Kidney (tissue), 14 donors: ENCODE data around the gene NT5DC3. TPM values are rescaled to one million over a fixed set of nuclear protein-coding genes. Genes with fewer than 3 reads are reported as not detected.

ENCODE experiments used
- DNase-seq, 5 donors: peaks; one replicate each; pipeline ENCODE4 v3.0.0-alpha.2; 2013 to 2020
- FAIRE-seq: peaks from 2 replicates; lab custom pipeline; 2012; peaks lifted over from hg19 to GRCh38; lab: Jason Lieb, UNC
- H3K27ac ChIP-seq, 2 donors: one replicate each; pipeline ENCODE4 v1.7.0; 2013; ENCODE audit warnings: low read depth in 2 of 2, low read length in 2 of 2, inconsistent platforms in 1 of 2
- H3K27me3 ChIP-seq: one replicate; pipeline ENCODE4 v1.7.1; 2013; ENCODE audit warnings: low read length, inconsistent platforms; ENCODE audit not compliant: control insufficient read depth, insufficient read depth
- H3K36me3 ChIP-seq, 3 donors: one replicate each; pipeline versions ENCODE4 v1.7.0 to v1.7.1; 2013; ENCODE audit warnings: low read length in 3 of 3, control low read depth in 1 of 3, inconsistent platforms in 1 of 3; ENCODE audit not compliant: insufficient read depth in 3 of 3, control insufficient read depth in 2 of 3
- H3K4me1 ChIP-seq, 3 donors: one replicate each; pipeline versions ENCODE4 v1.7.0 to v1.7.1; 2013; ENCODE audit warnings: low read length in 3 of 3, inconsistent platforms in 1 of 3, low read depth in 1 of 3; ENCODE audit not compliant: control insufficient read depth in 2 of 3, insufficient read depth in 2 of 3
- H3K4me3 ChIP-seq, 3 donors: one replicate each; pipeline versions ENCODE4 v1.7.0 to v1.8.1; 2013; ENCODE audit warnings: low read length in 3 of 3, control low read depth in 1 of 3, inconsistent platforms in 1 of 3
- H3K9ac ChIP-seq, 3 donors: one replicate each; pipeline versions ENCODE4 v1.7.0 to v1.7.1; 2013; ENCODE audit warnings: low read length in 3 of 3, control low read depth in 1 of 3, inconsistent platforms in 1 of 3
- H3K9me3 ChIP-seq, 3 donors: one replicate each; pipeline versions ENCODE4 v1.7.0 to v1.7.1; 2013; ENCODE audit warnings: low read length in 3 of 3, control low read depth in 1 of 3, inconsistent platforms in 1 of 3; ENCODE audit not compliant: control insufficient read depth in 2 of 3, insufficient read depth in 1 of 3
- intact Hi-C: fragments of 100-400 bp; cut with DNase I; formaldehyde crosslinking; loops from one replicate; pipeline ENCODE4 v1.11.1; 2022
- polyA plus RNA-seq: library from polyadenylated mRNA; stranded (reverse); fragments of 350-450 nt; fragmentation: Illumina TruSeq; extraction: RNeasy Lipid Tissue Mini Kit (QIAGEN cat#74804); gene quantifications from one replicate; pipeline ENCODE4 v1.2.3, GENCODE V29; 2014; ENCODE audit warnings: low read depth, low replicate concordance; ENCODE audit not compliant: insufficient read depth
- total RNA-seq: library from RNA; stranded (reverse); fragmentation: NEBNext Ultra II Directional; extraction: Animal tissue kit (Norgen Biotek cat#: 25700); gene quantifications from one replicate; pipeline ENCODE4 v1.2.1, GENCODE V29; 2021
- TF ChIP-seq, protein P1 (sequence below): IDR thresholded peaks from 3 replicates; pipeline ENCODE4 v1.5.1; 2012; ENCODE audit warnings: mild to moderate bottlenecking, moderate library complexity, borderline replicate concordance; ENCODE audit not compliant: insufficient read depth; ENCODE audit errors: extremely low read depth
- donor health status: control.
- donor health status: control.
- donor health status: control.
- donor health status: control.
- donor health status: control.
- donor health status: DM: yes; HTN: yes; CAD: no.
- donor health status: Normal renal cell carcinoma (clear cell type).

The NT5DC3 gene
- total and polyA plus RNA-seq, 2 donors from 2014 or later, result 1.1 to 7.8 TPM

DNA sequence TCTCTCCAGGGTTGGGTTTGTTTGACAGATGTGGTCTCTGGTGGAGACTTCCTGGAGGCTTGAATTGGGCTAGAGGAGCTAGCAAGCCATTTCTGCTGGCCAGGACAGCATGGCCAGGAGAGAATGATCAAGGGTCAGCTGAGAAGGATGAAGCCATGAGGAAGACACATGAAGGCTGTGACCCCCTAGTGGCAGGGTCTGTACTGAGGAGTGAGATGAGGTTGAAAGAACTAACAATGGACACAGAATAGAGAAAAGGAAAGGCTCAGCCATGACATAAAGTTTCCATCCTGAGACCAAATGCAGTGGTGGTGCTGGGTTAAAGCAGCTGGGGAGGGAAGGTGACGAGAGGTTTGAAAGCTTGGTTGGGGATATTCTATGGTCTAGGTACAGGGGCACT lies 89.9 kb downstream of the NT5DC3 start:
- FAIRE-seq (no peak), DNase-seq (no peak)
- intact Hi-C loops, result no loop called here
- Histone ChIP-seq H3K9me3 (no peaks in the 10 kb centered on the region), H3K36me3 (no peaks in the 10 kb centered on the region), H3K4me3 (no peak overlapping the region), H3K4me1 (no peaks in the 10 kb centered on the region), H3K27ac (no peak overlapping the region), H3K9ac (no peak overlapping the region), H3K27me3 (no peaks in the 10 kb centered on the region)
- TF ChIP-seq, protein P1, sequence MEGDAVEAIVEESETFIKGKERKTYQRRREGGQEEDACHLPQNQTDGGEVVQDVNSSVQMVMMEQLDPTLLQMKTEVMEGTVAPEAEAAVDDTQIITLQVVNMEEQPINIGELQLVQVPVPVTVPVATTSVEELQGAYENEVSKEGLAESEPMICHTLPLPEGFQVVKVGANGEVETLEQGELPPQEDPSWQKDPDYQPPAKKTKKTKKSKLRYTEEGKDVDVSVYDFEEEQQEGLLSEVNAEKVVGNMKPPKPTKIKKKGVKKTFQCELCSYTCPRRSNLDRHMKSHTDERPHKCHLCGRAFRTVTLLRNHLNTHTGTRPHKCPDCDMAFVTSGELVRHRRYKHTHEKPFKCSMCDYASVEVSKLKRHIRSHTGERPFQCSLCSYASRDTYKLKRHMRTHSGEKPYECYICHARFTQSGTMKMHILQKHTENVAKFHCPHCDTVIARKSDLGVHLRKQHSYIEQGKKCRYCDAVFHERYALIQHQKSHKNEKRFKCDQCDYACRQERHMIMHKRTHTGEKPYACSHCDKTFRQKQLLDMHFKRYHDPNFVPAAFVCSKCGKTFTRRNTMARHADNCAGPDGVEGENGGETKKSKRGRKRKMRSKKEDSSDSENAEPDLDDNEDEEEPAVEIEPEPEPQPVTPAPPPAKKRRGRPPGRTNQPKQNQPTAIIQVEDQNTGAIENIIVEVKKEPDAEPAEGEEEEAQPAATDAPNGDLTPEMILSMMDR, result no peak

DNA sequence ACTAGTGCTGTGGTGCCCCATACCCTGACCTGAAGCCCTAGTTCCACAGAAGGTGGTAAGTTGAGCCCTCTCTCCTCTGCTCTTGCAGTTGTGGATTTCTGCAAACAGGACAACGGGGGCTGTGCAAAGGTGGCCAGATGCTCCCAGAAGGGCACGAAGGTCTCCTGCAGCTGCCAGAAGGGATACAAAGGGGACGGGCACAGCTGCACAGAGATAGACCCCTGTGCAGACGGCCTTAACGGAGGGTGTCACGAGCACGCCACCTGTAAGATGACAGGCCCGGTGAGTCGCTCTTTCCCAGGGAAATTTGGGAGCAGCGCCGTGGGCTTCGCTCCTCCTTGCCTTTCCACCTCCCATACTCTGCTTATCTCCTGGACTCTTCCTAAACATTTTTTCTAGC lies 92.2 kb downstream of the NT5DC3 start:
- intact Hi-C loops, result no loop called here
- H3K36me3 ChIP-seq, result no peaks in the 10 kb centered on the region
- FAIRE-seq (no peak), DNase-seq (no peak)
- no peak overlapping the region for H3K9ac ChIP-seq
- no peak overlapping the region for H3K4me3 ChIP-seq
- no peak overlapping the region for H3K27ac ChIP-seq
- TF ChIP-seq, protein P1, result no peak
- H3K27me3 ChIP-seq, result no peaks in the 10 kb centered on the region
- no peaks in the 10 kb centered on the region for H3K9me3 ChIP-seq
- no peaks in the 10 kb centered on the region for H3K4me1 ChIP-seq

DNA sequence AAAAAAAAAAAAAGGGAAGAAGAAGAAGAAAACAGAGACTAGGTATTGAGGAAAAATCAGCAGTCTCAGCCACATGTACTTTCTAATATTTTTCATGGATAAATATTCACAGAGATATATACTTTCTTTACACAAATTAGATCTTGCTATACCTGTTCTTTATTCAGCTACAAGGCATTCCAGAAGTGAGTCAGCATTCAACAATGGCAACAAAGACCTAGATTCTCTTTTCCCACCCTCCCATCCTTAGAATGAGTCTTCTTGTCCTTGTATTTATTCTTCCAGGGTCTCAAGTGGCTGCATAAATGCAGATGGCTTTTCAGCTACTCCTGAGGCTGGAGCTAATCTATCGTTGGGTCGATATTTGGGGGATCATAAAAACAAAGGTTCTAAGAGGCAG lies 93.0 kb downstream of the NT5DC3 start:
- H3K27ac ChIP-seq, result no peak overlapping the region
- FAIRE-seq (no peak), DNase-seq (no peak)
- H3K9ac ChIP-seq, result no peak overlapping the region
- H3K9me3 ChIP-seq, result no peaks in the 10 kb centered on the region
- H3K4me3 ChIP-seq, result no peak overlapping the region
- TF ChIP-seq, protein P1, result no peak
- H3K4me1 ChIP-seq, result no peaks in the 10 kb centered on the region
- intact Hi-C loops, result no loop called here
- H3K27me3 ChIP-seq, result no peaks in the 10 kb centered on the region
- H3K36me3 ChIP-seq, result no peaks in the 10 kb centered on the region

DNA sequence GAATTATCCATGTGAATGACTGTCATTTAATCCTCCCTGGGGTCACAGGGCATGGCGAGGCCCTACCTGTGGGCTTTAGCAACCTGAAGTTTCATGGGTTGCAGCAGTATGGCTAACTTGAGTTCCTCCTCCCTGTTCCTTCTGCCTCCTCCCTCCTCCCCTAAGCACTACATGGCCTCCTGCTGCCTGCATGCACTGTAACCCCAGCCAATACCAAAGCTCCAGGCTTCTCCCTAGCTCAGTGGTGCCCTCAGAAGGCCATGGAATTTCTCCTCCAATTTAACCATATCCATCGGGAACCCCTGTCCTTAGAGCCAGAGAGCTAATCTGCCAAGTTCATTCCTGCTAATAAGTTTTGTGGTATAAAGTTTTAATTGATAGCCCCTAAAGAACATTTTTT lies 95.1 kb downstream of the NT5DC3 start:
- no peak overlapping the region for H3K27ac ChIP-seq
- no peaks in the 10 kb centered on the region for H3K27me3 ChIP-seq
- intact Hi-C loops, result no loop called here
- no peak overlapping the region for H3K4me3 ChIP-seq
- no peaks in the 10 kb centered on the region for H3K36me3 ChIP-seq
- H3K9ac ChIP-seq, result no peak overlapping the region
- H3K4me1 ChIP-seq, result no peaks in the 10 kb centered on the region
- no peaks in the 10 kb centered on the region for H3K9me3 ChIP-seq
- FAIRE-seq (no peak), DNase-seq (no peak)
- TF ChIP-seq, protein P1, result no peak
